HepG2 (cell line): ENCODE results near the gene ZNF430. TPM values are rescaled to one million over a fixed set of nuclear protein-coding genes. Genes with fewer than 3 reads are reported as not detected.

Experiments used
- FOXA1 ChIP-seq, 2 experiments: fragments of 450-650 bp in 1 of 2; sonication (generic) in 1 of 2; formaldehyde crosslinking in 1 of 2; IDR thresholded peaks; 2 replicates each; pipeline versions ENCODE4 v1.4.0 to v1.6.1; 2016 to 2020; ENCODE audit warnings: missing genetic modification reagents in 1 of 2
- HDAC2 ChIP-seq: sonication (generic); formaldehyde crosslinking; IDR thresholded peaks from 2 replicates; pipeline ENCODE4 v1.4.0; 2020; ENCODE audit warnings: missing genetic modification reagents
- KDM5B ChIP-seq: sonication (generic); formaldehyde crosslinking; IDR thresholded peaks from 2 replicates; pipeline ENCODE4 v1.4.0; 2020; ENCODE audit warnings: missing genetic modification reagents, mild to moderate bottlenecking, borderline replicate concordance
- MATR3 ChIP-seq: sonication (generic); formaldehyde crosslinking; IDR thresholded peaks from 2 replicates; pipeline ENCODE4 v1.4.0; 2020; ENCODE audit warnings: missing genetic modification reagents
- MXD4 ChIP-seq: IDR thresholded peaks from 2 replicates; pipeline ENCODE4 v1.6.1; 2016; ENCODE audit warnings: mild to moderate bottlenecking, missing biosample characterization, missing genetic modification reagents
- SETDB1 ChIP-seq: sonication (generic); formaldehyde crosslinking; IDR thresholded peaks from 2 replicates; pipeline ENCODE4 v1.5.1; 2020; ENCODE audit warnings: missing genetic modification reagents, mild to moderate bottlenecking, borderline replicate concordance
- SIN3B ChIP-seq: fragments of 150-350 bp; IDR thresholded peaks from 2 replicates; pipeline ENCODE4 v1.6.1; 2014; ENCODE audit warnings: low read length
- XRCC5 ChIP-seq: fragments of 200-400 bp; formaldehyde crosslinking; optimal IDR thresholded peaks from 2 replicates; pipeline ENCODE3; 2017; ENCODE audit warnings: mild to moderate bottlenecking, low read length
- YEATS4 ChIP-seq: sonication (generic); formaldehyde crosslinking; IDR thresholded peaks from 2 replicates; pipeline ENCODE4 v1.4.0; 2020; ENCODE audit warnings: missing genetic modification reagents, borderline replicate concordance
- ZFP36 ChIP-seq: fragments of 150-350 bp; IDR thresholded peaks from 2 replicates; pipeline ENCODE4 v1.6.1; 2018; ENCODE audit warnings: borderline replicate concordance, low read length, low read depth; ENCODE audit not compliant: partially characterized antibody
- ZNF562 ChIP-seq: sonication (generic); formaldehyde crosslinking; IDR thresholded peaks from 2 replicates; pipeline ENCODE4 v1.8.0; 2022; ENCODE audit warnings: missing genetic modification reagents, borderline replicate concordance
- polyA plus RNA-seq, 8 experiments: library from polyadenylated mRNA; depleted of rRNA in 3 of 8; stranded (reverse) in 7 of 8; unstranded in 1 of 8; fragments of >200 nt; fragmentation: Illumina TruSeq in 4 of 8; extraction: Trizol in 4 of 8; gene quantifications; 2 replicates each; pipeline versions ENCODE4 v1.2.1 to v1.2.3, GENCODE V29; 2011 to 2016; ENCODE audit warnings: low read depth in 4 of 8, missing spikeins in 1 of 8, mixed read lengths in 1 of 8; ENCODE audit not compliant: insufficient read depth in 1 of 8
- total RNA-seq, 5 experiments: library from RNA; depleted of rRNA; stranded (reverse); fragments of >200 nt; fragmentation: Illumina TruSeq; extraction: Trizol; gene quantifications; 2 replicates each; pipeline ENCODE4 v1.2.3, GENCODE V29; 2016; ENCODE audit warnings: low read depth in 1 of 5
- TF ChIP-seq, protein P1 (sequence below): sonication (generic); formaldehyde crosslinking; IDR thresholded peaks from 2 replicates; pipeline ENCODE4 v1.5.1; 2020; ENCODE audit warnings: missing genetic modification reagents, mild to moderate bottlenecking, borderline replicate concordance
- TF ChIP-seq, protein P2 (sequence below): IDR thresholded peaks from 2 replicates; pipeline ENCODE4 v1.4.0; 2020; ENCODE audit warnings: mild to moderate bottlenecking, missing genetic modification reagents
- TF ChIP-seq, protein P3 (sequence below): sonication (generic); formaldehyde crosslinking; IDR thresholded peaks from 2 replicates; pipeline ENCODE4 v1.5.1; 2020; ENCODE audit warnings: missing genetic modification reagents, mild to moderate bottlenecking, borderline replicate concordance
- TF ChIP-seq, protein P4 (sequence below): sonication (generic); formaldehyde crosslinking; IDR thresholded peaks from 2 replicates; pipeline ENCODE4 v1.4.0; 2020; ENCODE audit warnings: missing genetic modification reagents, mild to moderate bottlenecking, borderline replicate concordance

ZNF430 gene
- total and polyA plus RNA-seq, 2 of the 13 experiments (the other 11 are each of a cell fraction or from before 2014, with no cell fraction given), result 4.1 to 6.9 TPM

DNA sequence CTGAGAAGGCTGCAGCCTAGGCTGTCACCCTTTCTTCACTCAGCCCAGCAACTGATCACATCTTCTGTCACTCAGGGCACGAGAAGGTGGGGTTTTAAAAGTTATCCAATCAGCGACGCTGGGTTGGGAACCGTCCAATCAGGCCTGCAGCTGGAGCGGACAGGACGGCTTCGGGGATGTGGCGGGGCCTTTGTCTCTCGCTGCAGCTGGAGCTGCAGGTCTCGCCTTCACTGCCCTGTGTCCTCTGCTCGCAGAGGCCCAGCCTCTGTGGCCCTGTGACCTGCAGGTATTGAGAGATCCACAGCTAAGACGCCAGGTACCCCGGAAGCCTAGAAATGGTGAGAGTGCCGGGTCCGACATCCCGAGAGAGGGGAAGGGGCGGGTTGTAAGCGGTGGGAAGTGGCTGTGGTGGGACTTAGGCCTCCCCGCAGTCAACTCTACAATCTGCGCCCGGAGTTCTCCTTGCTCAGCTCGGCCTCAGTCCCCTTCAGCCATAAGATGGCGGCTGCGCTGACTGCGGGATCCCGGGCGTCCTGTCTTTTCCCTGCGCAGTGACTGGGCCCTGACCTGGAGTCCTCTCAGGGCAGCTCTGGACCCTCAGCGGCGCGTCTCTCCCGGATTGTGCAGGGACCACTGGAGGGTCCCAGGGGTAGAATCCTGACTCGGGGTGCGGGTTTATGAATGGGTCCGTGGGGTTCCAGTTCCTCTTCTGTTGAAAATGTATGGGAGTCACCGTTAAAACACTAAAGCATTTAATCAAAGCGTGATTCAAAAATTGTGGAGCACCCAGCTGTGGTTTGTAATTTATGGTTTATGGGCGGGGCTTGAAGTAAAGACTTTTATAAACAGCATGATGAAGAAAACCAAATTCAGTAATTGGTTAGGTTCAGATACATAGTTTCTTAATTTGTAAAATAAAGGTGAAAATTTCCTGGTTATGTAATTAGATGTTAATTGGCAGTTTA, 61.8 kb downstream of the ZNF430 start, which contains the start of gene ZNF714 (continued):
- TF ChIP-seq, protein P1, sequence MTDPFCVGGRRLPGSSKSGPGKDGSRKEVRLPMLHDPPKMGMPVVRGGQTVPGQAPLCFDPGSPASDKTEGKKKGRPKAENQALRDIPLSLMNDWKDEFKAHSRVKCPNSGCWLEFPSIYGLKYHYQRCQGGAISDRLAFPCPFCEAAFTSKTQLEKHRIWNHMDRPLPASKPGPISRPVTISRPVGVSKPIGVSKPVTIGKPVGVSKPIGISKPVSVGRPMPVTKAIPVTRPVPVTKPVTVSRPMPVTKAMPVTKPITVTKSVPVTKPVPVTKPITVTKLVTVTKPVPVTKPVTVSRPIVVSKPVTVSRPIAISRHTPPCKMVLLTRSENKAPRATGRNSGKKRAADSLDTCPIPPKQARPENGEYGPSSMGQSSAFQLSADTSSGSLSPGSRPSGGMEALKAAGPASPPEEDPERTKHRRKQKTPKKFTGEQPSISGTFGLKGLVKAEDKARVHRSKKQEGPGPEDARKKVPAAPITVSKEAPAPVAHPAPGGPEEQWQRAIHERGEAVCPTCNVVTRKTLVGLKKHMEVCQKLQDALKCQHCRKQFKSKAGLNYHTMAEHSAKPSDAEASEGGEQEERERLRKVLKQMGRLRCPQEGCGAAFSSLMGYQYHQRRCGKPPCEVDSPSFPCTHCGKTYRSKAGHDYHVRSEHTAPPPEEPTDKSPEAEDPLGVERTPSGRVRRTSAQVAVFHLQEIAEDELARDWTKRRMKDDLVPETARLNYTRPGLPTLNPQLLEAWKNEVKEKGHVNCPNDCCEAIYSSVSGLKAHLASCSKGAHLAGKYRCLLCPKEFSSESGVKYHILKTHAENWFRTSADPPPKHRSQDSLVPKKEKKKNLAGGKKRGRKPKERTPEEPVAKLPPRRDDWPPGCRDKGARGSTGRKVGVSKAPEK (CRISPR knock-in tag), result no peak
- TF ChIP-seq MXD4 (CRISPR knock-in tag) (peak; percentile 81), KDM5B (no peak), SIN3B (peak; percentile 86), XRCC5 (peak; percentile 27), HDAC2 (peak; percentile 39; the same call in 1 of the 2 replicates), YEATS4 (peak; percentile 67; the same call in 1 of the 2 replicates), MATR3 (CRISPR knock-in tag) (no peak), SETDB1 (CRISPR knock-in tag) (no peak), ZNF562 (CRISPR knock-in tag) (no peak), FOXA1 (IDR thresholded peaks at IDR 0.05) (no peak), FOXA1 (CRISPR knock-in tag; IDR thresholded peaks at IDR 0.05) (no peak), ZFP36 (no peak)
- TF ChIP-seq, protein P2, sequence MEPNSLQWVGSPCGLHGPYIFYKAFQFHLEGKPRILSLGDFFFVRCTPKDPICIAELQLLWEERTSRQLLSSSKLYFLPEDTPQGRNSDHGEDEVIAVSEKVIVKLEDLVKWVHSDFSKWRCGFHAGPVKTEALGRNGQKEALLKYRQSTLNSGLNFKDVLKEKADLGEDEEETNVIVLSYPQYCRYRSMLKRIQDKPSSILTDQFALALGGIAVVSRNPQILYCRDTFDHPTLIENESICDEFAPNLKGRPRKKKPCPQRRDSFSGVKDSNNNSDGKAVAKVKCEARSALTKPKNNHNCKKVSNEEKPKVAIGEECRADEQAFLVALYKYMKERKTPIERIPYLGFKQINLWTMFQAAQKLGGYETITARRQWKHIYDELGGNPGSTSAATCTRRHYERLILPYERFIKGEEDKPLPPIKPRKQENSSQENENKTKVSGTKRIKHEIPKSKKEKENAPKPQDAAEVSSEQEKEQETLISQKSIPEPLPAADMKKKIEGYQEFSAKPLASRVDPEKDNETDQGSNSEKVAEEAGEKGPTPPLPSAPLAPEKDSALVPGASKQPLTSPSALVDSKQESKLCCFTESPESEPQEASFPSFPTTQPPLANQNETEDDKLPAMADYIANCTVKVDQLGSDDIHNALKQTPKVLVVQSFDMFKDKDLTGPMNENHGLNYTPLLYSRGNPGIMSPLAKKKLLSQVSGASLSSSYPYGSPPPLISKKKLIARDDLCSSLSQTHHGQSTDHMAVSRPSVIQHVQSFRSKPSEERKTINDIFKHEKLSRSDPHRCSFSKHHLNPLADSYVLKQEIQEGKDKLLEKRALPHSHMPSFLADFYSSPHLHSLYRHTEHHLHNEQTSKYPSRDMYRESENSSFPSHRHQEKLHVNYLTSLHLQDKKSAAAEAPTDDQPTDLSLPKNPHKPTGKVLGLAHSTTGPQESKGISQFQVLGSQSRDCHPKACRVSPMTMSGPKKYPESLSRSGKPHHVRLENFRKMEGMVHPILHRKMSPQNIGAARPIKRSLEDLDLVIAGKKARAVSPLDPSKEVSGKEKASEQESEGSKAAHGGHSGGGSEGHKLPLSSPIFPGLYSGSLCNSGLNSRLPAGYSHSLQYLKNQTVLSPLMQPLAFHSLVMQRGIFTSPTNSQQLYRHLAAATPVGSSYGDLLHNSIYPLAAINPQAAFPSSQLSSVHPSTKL (CRISPR knock-in tag), result peak; percentile 29; the same call in 1 of the 2 replicates
- TF ChIP-seq, protein P3, sequence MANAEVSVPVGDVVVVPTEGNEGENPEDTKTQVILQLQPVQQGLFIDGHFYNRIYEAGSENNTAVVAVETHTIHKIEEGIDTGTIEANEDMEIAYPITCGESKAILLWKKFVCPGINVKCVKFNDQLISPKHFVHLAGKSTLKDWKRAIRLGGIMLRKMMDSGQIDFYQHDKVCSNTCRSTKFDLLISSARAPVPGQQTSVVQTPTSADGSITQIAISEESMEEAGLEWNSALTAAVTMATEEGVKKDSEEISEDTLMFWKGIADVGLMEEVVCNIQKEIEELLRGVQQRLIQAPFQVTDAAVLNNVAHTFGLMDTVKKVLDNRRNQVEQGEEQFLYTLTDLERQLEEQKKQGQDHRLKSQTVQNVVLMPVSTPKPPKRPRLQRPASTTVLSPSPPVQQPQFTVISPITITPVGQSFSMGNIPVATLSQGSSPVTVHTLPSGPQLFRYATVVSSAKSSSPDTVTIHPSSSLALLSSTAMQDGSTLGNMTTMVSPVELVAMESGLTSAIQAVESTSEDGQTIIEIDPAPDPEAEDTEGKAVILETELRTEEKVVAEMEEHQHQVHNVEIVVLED, result peak; percentile 33; the same call in 1 of the 2 replicates
- TF ChIP-seq, protein P4, sequence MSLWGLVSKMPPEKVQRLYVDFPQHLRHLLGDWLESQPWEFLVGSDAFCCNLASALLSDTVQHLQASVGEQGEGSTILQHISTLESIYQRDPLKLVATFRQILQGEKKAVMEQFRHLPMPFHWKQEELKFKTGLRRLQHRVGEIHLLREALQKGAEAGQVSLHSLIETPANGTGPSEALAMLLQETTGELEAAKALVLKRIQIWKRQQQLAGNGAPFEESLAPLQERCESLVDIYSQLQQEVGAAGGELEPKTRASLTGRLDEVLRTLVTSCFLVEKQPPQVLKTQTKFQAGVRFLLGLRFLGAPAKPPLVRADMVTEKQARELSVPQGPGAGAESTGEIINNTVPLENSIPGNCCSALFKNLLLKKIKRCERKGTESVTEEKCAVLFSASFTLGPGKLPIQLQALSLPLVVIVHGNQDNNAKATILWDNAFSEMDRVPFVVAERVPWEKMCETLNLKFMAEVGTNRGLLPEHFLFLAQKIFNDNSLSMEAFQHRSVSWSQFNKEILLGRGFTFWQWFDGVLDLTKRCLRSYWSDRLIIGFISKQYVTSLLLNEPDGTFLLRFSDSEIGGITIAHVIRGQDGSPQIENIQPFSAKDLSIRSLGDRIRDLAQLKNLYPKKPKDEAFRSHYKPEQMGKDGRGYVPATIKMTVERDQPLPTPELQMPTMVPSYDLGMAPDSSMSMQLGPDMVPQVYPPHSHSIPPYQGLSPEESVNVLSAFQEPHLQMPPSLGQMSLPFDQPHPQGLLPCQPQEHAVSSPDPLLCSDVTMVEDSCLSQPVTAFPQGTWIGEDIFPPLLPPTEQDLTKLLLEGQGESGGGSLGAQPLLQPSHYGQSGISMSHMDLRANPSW (CRISPR knock-in tag), result no peak
